GM23338 (cell line): ENCODE results near the gene RNASE8. TPM values are rescaled to one million over a fixed set of nuclear protein-coding genes. Genes with fewer than 3 reads are reported as not detected.

Experiments
- ATAC-seq: fragments of 200-7000 bp; cut with Tn5 transposase; 3 replicates; pipeline ENCODE4 v1.9.1; 2020
- DNase-seq: peaks from one replicate; pipeline ENCODE4 v3.0.0-alpha.2; 2015; ENCODE audit warnings: low spot score
- H2AFZ ChIP-seq: fragments of 200-600 bp; sonication (generic); 2 replicates; pipeline ENCODE4 v1.8.0; 2016; ENCODE audit warnings: antibody characterized with exemption, mild to moderate bottlenecking, moderate library complexity
- H3F3A ChIP-seq: fragments of 200-600 bp; sonication (generic); replicated peaks from 2 replicates; pipeline ENCODE4 v1.8.0; 2017; ENCODE audit warnings: antibody characterized with exemption, mixed run types, low read depth
- H3K27ac ChIP-seq: fragments of 200-600 bp; sonication (generic); 2 replicates; pipeline ENCODE4 v1.6.1; 2016; ENCODE audit warnings: low read depth
- H3K27me3 ChIP-seq: fragments of 200-600 bp; sonication (generic); 2 replicates; pipeline ENCODE4 v1.8.0; 2016; ENCODE audit warnings: mild to moderate bottlenecking, mixed run types, moderate library complexity; ENCODE audit not compliant: insufficient read depth
- H3K36me3 ChIP-seq: fragments of 200-600 bp; sonication (generic); 2 replicates; pipeline ENCODE4 v1.8.0; 2016; ENCODE audit warnings: mild to moderate bottlenecking; ENCODE audit not compliant: insufficient read depth
- H3K4me1 ChIP-seq: fragments of 200-600 bp; sonication (generic); 2 replicates; pipeline ENCODE4 v1.8.0; 2016; ENCODE audit warnings: mild to moderate bottlenecking, moderate library complexity; ENCODE audit not compliant: insufficient read depth
- H3K4me2 ChIP-seq: fragments of 200-600 bp; sonication (generic); 2 replicates; pipeline ENCODE4 v1.7.1; 2017; ENCODE audit warnings: mixed run types
- H3K4me3 ChIP-seq: fragments of 200-600 bp; sonication (generic); 2 replicates; pipeline ENCODE4 v1.6.1; 2016; ENCODE audit warnings: mixed run types
- H3K79me2 ChIP-seq: fragments of 200-600 bp; sonication (generic); replicated peaks from 2 replicates; pipeline ENCODE4 v1.8.0; 2017; ENCODE audit warnings: mild to moderate bottlenecking; ENCODE audit not compliant: insufficient read depth
- H3K9me2 ChIP-seq: fragments of 200-600 bp; sonication (generic); 2 replicates; pipeline ENCODE4 v1.8.0; 2017; ENCODE audit not compliant: insufficient read depth
- H4K20me1 ChIP-seq: fragments of 200-600 bp; sonication (generic); replicated peaks from 2 replicates; pipeline ENCODE4 v1.8.0; 2017; ENCODE audit warnings: mild to moderate bottlenecking; ENCODE audit not compliant: insufficient read depth
- H3K27ac Mint-ChIP-seq: 2 replicates; pipeline ENCODE4 v1.8.0; 2020; ENCODE audit warnings: inconsistent platforms, mild to moderate bottlenecking, moderate library complexity, mixed read lengths
- H3K27me3 Mint-ChIP-seq: 3 replicates; pipeline ENCODE4 v1.8.0; 2022; ENCODE audit warnings: low read depth, mild to moderate bottlenecking, moderate library complexity, mixed read lengths, inconsistent platforms; ENCODE audit not compliant: insufficient read depth, poor library complexity
- H3K36me3 Mint-ChIP-seq: 3 replicates; pipeline ENCODE4 v1.8.0; 2021; ENCODE audit warnings: low read depth, mild to moderate bottlenecking, inconsistent platforms, moderate library complexity, mixed read lengths
- H3K4me1 Mint-ChIP-seq: 3 replicates; pipeline ENCODE4 v1.8.0; 2020; ENCODE audit warnings: mild to moderate bottlenecking, inconsistent platforms, mixed read lengths
- H3K4me3 Mint-ChIP-seq: 3 replicates; pipeline ENCODE4 v1.8.0; 2021; ENCODE audit warnings: moderate library complexity, mild to moderate bottlenecking, inconsistent platforms, mixed read lengths
- H3K9me3 Mint-ChIP-seq: 3 replicates; pipeline ENCODE4 v1.8.0; 2020; ENCODE audit warnings: moderate library complexity, mild to moderate bottlenecking, inconsistent platforms, mixed read lengths
- CREB1 ChIP-seq: fragments of 250-450 bp; sonication (Bioruptor Pico); IDR thresholded peaks from 2 replicates; pipeline ENCODE4 v1.5.0; 2020; ENCODE audit warnings: low read depth, mild to moderate bottlenecking, moderate library complexity
- CTCF ChIP-seq, 2 experiments: fragments of 200-600 bp in 1 of 2; sonication (generic) in 1 of 2; conservative IDR thresholded peaks; 2 replicates each; pipeline versions ENCODE4 v1.5.1 to v1.6.1; 2016 to 2017; ENCODE audit warnings: antibody characterized with exemption in 2 of 2, low read depth in 2 of 2, mild to moderate bottlenecking in 2 of 2, moderate library complexity in 1 of 2
- ETS1 ChIP-seq: IDR thresholded peaks from 2 replicates; pipeline ENCODE4 v1.6.1; 2016; ENCODE audit warnings: antibody characterized with exemption
- EZH2 ChIP-seq: fragments of 200-600 bp; sonication (generic); IDR thresholded peaks from one replicate; pipeline ENCODE4 v1.8.0; 2017; ENCODE audit warnings: antibody characterized with exemption, mild to moderate bottlenecking, low read depth; ENCODE audit not compliant: unreplicated experiment
- EZH2phosphoT487 ChIP-seq: fragments of 200-600 bp; sonication (generic); IDR thresholded peaks from one replicate; pipeline ENCODE4 v1.8.1; 2018; ENCODE audit warnings: antibody characterized with exemption; ENCODE audit not compliant: unreplicated experiment
- JUNB ChIP-seq: IDR thresholded peaks from one replicate; pipeline ENCODE4 v1.6.1; 2016; ENCODE audit warnings: antibody characterized with exemption; ENCODE audit not compliant: unreplicated experiment
- NANOG ChIP-seq: IDR thresholded peaks from 2 replicates; pipeline ENCODE4 v1.6.1; 2016; ENCODE audit warnings: antibody characterized with exemption, borderline replicate concordance
- POLR2AphosphoS5 ChIP-seq: IDR thresholded peaks from 2 replicates; pipeline ENCODE4 v1.6.1; 2016; ENCODE audit warnings: antibody characterized with exemption, low read depth
- REST ChIP-seq: IDR thresholded peaks from one replicate; pipeline ENCODE4 v1.6.1; 2018; ENCODE audit warnings: antibody characterized with exemption; ENCODE audit not compliant: unreplicated experiment
- STAT1 ChIP-seq: IDR thresholded peaks from one replicate; pipeline ENCODE4 v1.6.1; 2016; ENCODE audit warnings: antibody characterized with exemption; ENCODE audit not compliant: unreplicated experiment
- ZNF114 ChIP-seq: fragments of 250-450 bp; sonication (Bioruptor Pico); IDR thresholded peaks from 2 replicates; pipeline ENCODE4 v1.5.0; 2020; ENCODE audit warnings: mild to moderate bottlenecking, moderate library complexity
- ZNF331 ChIP-seq: fragments of 250-450 bp; sonication (Bioruptor Pico); IDR thresholded peaks from 2 replicates; pipeline ENCODE4 v1.5.0; 2020; ENCODE audit warnings: low read depth, mild to moderate bottlenecking, moderate library complexity
- ZNF462 ChIP-seq: fragments of 250-450 bp; sonication (Bioruptor Pico); IDR thresholded peaks from 2 replicates; pipeline ENCODE4 v1.5.0; 2020; ENCODE audit warnings: mild to moderate bottlenecking, moderate library complexity
- polyA plus RNA-seq: library from polyadenylated mRNA; unstranded; fragments of >200 nt; fragmentation: Nextera tagmentation; extraction: Ambion mirVana; gene quantifications from 2 replicates; pipeline ENCODE4 v1.2.1, GENCODE V29; 2016
- total RNA-seq: library from RNA; depleted of rRNA; stranded (reverse); fragments of >200 nt; shearing (Covaris generic); gene quantifications from 2 replicates; pipeline ENCODE4 v1.2.3, GENCODE V29; 2014

The RNASE8 gene
- total and polyA plus RNA-seq, 2 experiments from 2014 or later, result not detected

- Histone ChIP-seq H3K27me3 (no peaks in the 10 kb centered on the region), H3K27ac (no peak overlapping the region), H4K20me1 (no peaks in the 10 kb centered on the region), H2AFZ (no peak overlapping the region), H3K79me2 (no peaks in the 10 kb centered on the region), H3K9me2 (no peaks in the 10 kb centered on the region; the same call in 1 of the 2 replicates), H3K4me3 (no peak overlapping the region), H3F3A (no peaks in the 10 kb centered on the region), H3K4me2 (no peak overlapping the region), H3K36me3 (no peaks in the 10 kb centered on the region), H3K4me1 (peaks cover 4% of the 10 kb centered on the region; the same call in 1 of the 2 replicates)
- Mint-ChIP-seq H3K4me1 (peaks cover 6% of the 10 kb centered on the region; the same call in 2 of the 3 replicates), H3K27me3 (peaks cover 2% of the 10 kb centered on the region), H3K4me3 (no peak overlapping the region), H3K36me3 (no peaks in the 10 kb centered on the region), H3K9me3 (no peaks in the 10 kb centered on the region), H3K27ac (no peak overlapping the region)
- DNase-seq, result no peak
- ATAC-seq, result no peak
- TF ChIP-seq EZH2 (no peak), EZH2phosphoT487 (no peak), POLR2AphosphoS5 (no peak), JUNB (no peak), NANOG (no peak), ZNF331 (CRISPR knock-in tag) (no peak), STAT1 (no peak), ZNF462 (CRISPR knock-in tag) (no peak), CREB1 (CRISPR knock-in tag) (no peak), CTCF (conservative IDR thresholded peaks at IDR 0.05; ENCODE audit: low read depth in 2 of 2) (no peak), ZNF114 (CRISPR knock-in tag) (no peak), ETS1 (no peak), REST (no peak)
These were observed 7.0 kb upstream of the RNASE8 start for GRCh38 chr14:21050597-21050996.
